ENCODE data around the gene CHAT.

CHAT gene

GRCh38 chr10:49599546-49599945 lies 14.3 kb upstream of the CHAT start:
- no peak overlapping the region for H2AFZ ChIP-seq (ENCODE audit: low read length)
- no peaks in the 10 kb centered on the region for H3K9me3 ChIP-seq (replicated peaks in 1 of 2; ENCODE audit: control insufficient read depth in 2 of 2, insufficient read depth in 1 of 2, low read depth in 1 of 2, low read length in 2 of 2)
- H3K79me1 ChIP-seq (ENCODE audit: low read depth, low read length): no peaks in the 10 kb centered on the region
- no peak overlapping the region for H3K18ac ChIP-seq (ENCODE audit: low read length)
- no peak overlapping the region for H3K14ac ChIP-seq (ENCODE audit: low read length)
- H3K4me1 ChIP-seq (ENCODE audit: control insufficient read depth in 2 of 2, insufficient read depth in 1 of 2, low read depth in 1 of 2, low read length in 2 of 2): peaks cover 0 to 1% of the 10 kb centered on the region in 2 donors
- no peak overlapping the region for H2BK15ac ChIP-seq (ENCODE audit: low read length)
- H2AK5ac ChIP-seq (ENCODE audit: low read depth, low read length): no peak overlapping the region
- H4K8ac ChIP-seq (ENCODE audit: low read depth, low read length): no peak overlapping the region
- no CpG with 5 or more reads among the region's 3 CpGs for WGBS, 2 donors (ENCODE audit: extremely low coverage in 2 of 2, insufficient read length in 2 of 2, insufficient replicate concordance in 1 of 2)
- H3K9ac ChIP-seq (ENCODE audit: low read depth, low read length, poor library complexity): no peak overlapping the region
- DNase-seq (ENCODE audit: low spot score): no peak
- no peak overlapping the region for H3K27ac ChIP-seq (replicated peaks; ENCODE audit: low read length)
- no peaks in the 10 kb centered on the region for H3K36me3 ChIP-seq (replicated peaks in 1 of 2; ENCODE audit: control insufficient read depth in 2 of 2, insufficient read depth in 2 of 2, low read length in 2 of 2)
- no peak overlapping the region for H4K91ac ChIP-seq (ENCODE audit: low read depth, low read length, poor library complexity)
- no peak overlapping the region for H3K4ac ChIP-seq (ENCODE audit: low read length)
- H2BK12ac ChIP-seq (ENCODE audit: low read length): no peak overlapping the region
- no peak overlapping the region for H2BK120ac ChIP-seq (ENCODE audit: low read depth, low read length)
- no peak overlapping the region for H3K23ac ChIP-seq (ENCODE audit: low read depth, low read length, poor library complexity)
- no peak overlapping the region for H2BK5ac ChIP-seq (ENCODE audit: low read length)
- H3K4me2 ChIP-seq (ENCODE audit: insufficient read depth, low read length, poor library complexity, severe bottlenecking): no peak overlapping the region
- H3K27me3 ChIP-seq (ENCODE audit: control insufficient read depth in 3 of 3, insufficient read depth in 3 of 3, low read depth in 1 of 3, low read length in 3 of 3): peaks cover 0 to 6% (median 0%) of the 10 kb centered on the region in 3 experiments
- no peak overlapping the region for H3K4me3 ChIP-seq (ENCODE audit: low read length in 2 of 2)

GRCh38 chr10:49600046-49600445 lies 13.8 kb upstream of the CHAT start:
- Histone ChIP-seq H4K91ac (ENCODE audit: low read depth, low read length, poor library complexity) (no peak overlapping the region), H3K4me3 (ENCODE audit: low read length in 2 of 2) (no peak overlapping the region), H3K18ac (ENCODE audit: low read length) (peak overlapping the region; percentile 39), H4K8ac (ENCODE audit: low read depth, low read length) (no peak overlapping the region), H2BK120ac (ENCODE audit: low read depth, low read length) (no peak overlapping the region), H3K27ac (replicated peaks; ENCODE audit: low read length) (no peak overlapping the region), H3K9ac (ENCODE audit: low read depth, low read length, poor library complexity) (no peak overlapping the region), H3K4me2 (ENCODE audit: insufficient read depth, low read length, poor library complexity, severe bottlenecking) (no peak overlapping the region), H3K79me1 (ENCODE audit: low read depth, low read length) (no peaks in the 10 kb centered on the region), H3K14ac (ENCODE audit: low read length) (no peak overlapping the region), H3K23ac (ENCODE audit: low read depth, low read length, poor library complexity) (no peak overlapping the region), H2AFZ (ENCODE audit: low read length) (no peak overlapping the region), H3K9me3 (replicated peaks in 1 of 2; ENCODE audit: control insufficient read depth in 2 of 2, insufficient read depth in 1 of 2, low read depth in 1 of 2, low read length in 2 of 2) (no peaks in the 10 kb centered on the region), H2AK5ac (ENCODE audit: low read depth, low read length) (no peak overlapping the region), H2BK15ac (ENCODE audit: low read length) (no peak overlapping the region), H3K27me3 (ENCODE audit: control insufficient read depth in 3 of 3, insufficient read depth in 3 of 3, low read depth in 1 of 3, low read length in 3 of 3) (peaks cover 0 to 6% (median under 1%) of the 10 kb centered on the region in 3 experiments), H3K4ac (ENCODE audit: low read length) (no peak overlapping the region), H2BK12ac (ENCODE audit: low read length) (no peak overlapping the region), H3K4me1 (ENCODE audit: control insufficient read depth in 2 of 2, insufficient read depth in 1 of 2, low read depth in 1 of 2, low read length in 2 of 2) (no peaks in the 10 kb centered on the region), H2BK5ac (ENCODE audit: low read length) (no peak overlapping the region), H3K36me3 (replicated peaks in 1 of 2; ENCODE audit: control insufficient read depth in 2 of 2, insufficient read depth in 2 of 2, low read length in 2 of 2) (no peaks in the 10 kb centered on the region)
- WGBS, 2 donors (ENCODE audit: extremely low coverage in 2 of 2, insufficient read length in 2 of 2, insufficient replicate concordance in 1 of 2): no CpG with 5 or more reads among the region's 8 CpGs
- no peak for DNase-seq (ENCODE audit: low spot score)

- Histone ChIP-seq H3K14ac (ENCODE audit: low read length) (no peak overlapping the region), H2BK5ac (ENCODE audit: low read length) (no peak overlapping the region), H4K8ac (ENCODE audit: low read depth, low read length) (no peak overlapping the region), H3K27me3 (ENCODE audit: control insufficient read depth in 3 of 3, insufficient read depth in 3 of 3, low read depth in 1 of 3, low read length in 3 of 3) (peaks cover 0 to 6% (median 6%) of the 10 kb centered on the region in 3 experiments), H3K4me3 (ENCODE audit: low read length in 2 of 2) (no peak overlapping the region), H2AK5ac (ENCODE audit: low read depth, low read length) (no peak overlapping the region), H2AFZ (ENCODE audit: low read length) (no peak overlapping the region), H2BK15ac (ENCODE audit: low read length) (no peak overlapping the region), H3K79me1 (ENCODE audit: low read depth, low read length) (no peaks in the 10 kb centered on the region), H3K4ac (ENCODE audit: low read length) (no peak overlapping the region), H2BK120ac (ENCODE audit: low read depth, low read length) (no peak overlapping the region), H3K36me3 (replicated peaks in 1 of 2; ENCODE audit: control insufficient read depth in 2 of 2, insufficient read depth in 2 of 2, low read length in 2 of 2) (no peaks in the 10 kb centered on the region), H3K9ac (ENCODE audit: low read depth, low read length, poor library complexity) (no peak overlapping the region), H3K23ac (ENCODE audit: low read depth, low read length, poor library complexity) (no peak overlapping the region), H3K9me3 (replicated peaks in 1 of 2; ENCODE audit: control insufficient read depth in 2 of 2, insufficient read depth in 1 of 2, low read depth in 1 of 2, low read length in 2 of 2) (no peaks in the 10 kb centered on the region), H3K4me1 (ENCODE audit: control insufficient read depth in 2 of 2, insufficient read depth in 1 of 2, low read depth in 1 of 2, low read length in 2 of 2) (no peaks in the 10 kb centered on the region), H3K18ac (ENCODE audit: low read length) (no peak overlapping the region), H3K27ac (replicated peaks; ENCODE audit: low read length) (no peak overlapping the region), H4K91ac (ENCODE audit: low read depth, low read length, poor library complexity) (no peak overlapping the region), H3K4me2 (ENCODE audit: insufficient read depth, low read length, poor library complexity, severe bottlenecking) (no peak overlapping the region), H2BK12ac (ENCODE audit: low read length) (no peak overlapping the region)
- no peak for DNase-seq (ENCODE audit: low spot score)
- no CpG with 5 or more reads among the region's 4 CpGs for WGBS, 2 donors (ENCODE audit: extremely low coverage in 2 of 2, insufficient read length in 2 of 2, insufficient replicate concordance in 1 of 2)
Observed at GRCh38 chr10:49600781-49601400, 12.9 kb upstream of the CHAT start.

- no peaks in the 10 kb centered on the region for H3K9me3 ChIP-seq (replicated peaks in 1 of 2; ENCODE audit: control insufficient read depth in 2 of 2, insufficient read depth in 1 of 2, low read depth in 1 of 2, low read length in 2 of 2)
Observed at GRCh38 chr10:49601857-49602256, 12.0 kb upstream of the CHAT start.

More at GRCh38 chr10:49601857-49602256, 12.0 kb upstream of the CHAT start:
- H3K4me1 ChIP-seq (ENCODE audit: control insufficient read depth in 2 of 2, insufficient read depth in 1 of 2, low read depth in 1 of 2, low read length in 2 of 2): no peaks in the 10 kb centered on the region
- DNase-seq (ENCODE audit: low spot score): no peak
- no peak overlapping the region for H3K4ac ChIP-seq (ENCODE audit: low read length)
- WGBS, 2 donors (ENCODE audit: extremely low coverage in 2 of 2, insufficient read length in 2 of 2, insufficient replicate concordance in 1 of 2): no CpG with 5 or more reads among the region's 7 CpGs
- peak overlapping the region; percentile 22 for H3K18ac ChIP-seq (ENCODE audit: low read length)
- no peak overlapping the region for H4K91ac ChIP-seq (ENCODE audit: low read depth, low read length, poor library complexity)
- no peaks in the 10 kb centered on the region for H3K79me1 ChIP-seq (ENCODE audit: low read depth, low read length)
- no peak overlapping the region for H2BK120ac ChIP-seq (ENCODE audit: low read depth, low read length)
- H4K8ac ChIP-seq (ENCODE audit: low read depth, low read length): no peak overlapping the region
- H2BK15ac ChIP-seq (ENCODE audit: low read length): no peak overlapping the region
- no peak overlapping the region for H3K4me3 ChIP-seq (ENCODE audit: low read length in 2 of 2)
- no peak overlapping the region for H3K23ac ChIP-seq (ENCODE audit: low read depth, low read length, poor library complexity)
- no peak overlapping the region for H2BK12ac ChIP-seq (ENCODE audit: low read length)
- no peak overlapping the region for H2AFZ ChIP-seq (ENCODE audit: low read length)
- no peak overlapping the region for H2AK5ac ChIP-seq (ENCODE audit: low read depth, low read length)
- H3K4me2 ChIP-seq (ENCODE audit: insufficient read depth, low read length, poor library complexity, severe bottlenecking): no peak overlapping the region
- no peak overlapping the region for H3K27ac ChIP-seq (replicated peaks; ENCODE audit: low read length)
- H3K27me3 ChIP-seq (ENCODE audit: control insufficient read depth in 3 of 3, insufficient read depth in 3 of 3, low read depth in 1 of 3, low read length in 3 of 3): peaks cover 0 to 13% (median 5%) of the 10 kb centered on the region in 3 experiments
- no peaks in the 10 kb centered on the region for H3K36me3 ChIP-seq (replicated peaks in 1 of 2; ENCODE audit: control insufficient read depth in 2 of 2, insufficient read depth in 2 of 2, low read length in 2 of 2)
- peak overlapping the region; percentile 51 for H3K9ac ChIP-seq (ENCODE audit: low read depth, low read length, poor library complexity)
- no peak overlapping the region for H3K14ac ChIP-seq (ENCODE audit: low read length)
- no peak overlapping the region for H2BK5ac ChIP-seq (ENCODE audit: low read length)
